ENCODE data around the gene TRDN.

Gene TRDN

GRCh38 chr6:123520217-123520616, 116.5 kb downstream of the TRDN start:
- peak; percentile 6 to 41 for DNase-seq (ENCODE audit: low read depth in 2 of 2)

GRCh38 chr6:123519189-123519505, 117.6 kb downstream of the TRDN start:
- DNase-seq (ENCODE audit: low read depth in 2 of 2): peak in 1 of 2 donors; percentile 30
- TF ChIP-seq CTCF (IDR thresholded peaks at IDR 0.05; ENCODE audit: low read depth, low read length): no peak
- no peak overlapping the region for H3K4me3 ChIP-seq (replicated peaks in 1 of 2; ENCODE audit: low read depth in 2 of 2, low read length in 2 of 2)

More at GRCh38 chr6:123520217-123520616, 116.5 kb downstream of the TRDN start:
- H3K4me3 ChIP-seq (replicated peaks in 1 of 2; ENCODE audit: low read depth in 2 of 2, low read length in 2 of 2): no peak overlapping the region
- no peak for TF ChIP-seq CTCF (IDR thresholded peaks at IDR 0.05; ENCODE audit: low read depth, low read length)

GRCh38 chr6:123518441-123519188, 118.1 kb downstream of the TRDN start:
- DNase-seq (ENCODE audit: low read depth in 2 of 2): no peak
- no peak overlapping the region for H3K4me3 ChIP-seq (replicated peaks in 1 of 2; ENCODE audit: low read depth in 2 of 2, low read length in 2 of 2)
- no peak for TF ChIP-seq CTCF (IDR thresholded peaks at IDR 0.05; ENCODE audit: low read depth, low read length)

GRCh38 chr6:123515715-123516114, 121.0 kb downstream of the TRDN start:
- DNase-seq (ENCODE audit: low read depth in 2 of 2): peak in 1 of 2 donors; percentile 6
- H3K4me3 ChIP-seq (replicated peaks in 1 of 2; ENCODE audit: low read depth in 2 of 2, low read length in 2 of 2): no peak overlapping the region
- no peak for TF ChIP-seq CTCF (IDR thresholded peaks at IDR 0.05; ENCODE audit: low read depth, low read length)

GRCh38 chr6:123509112-123509511, 127.6 kb downstream of the TRDN start:
- no peak for DNase-seq (ENCODE audit: low read depth in 2 of 2)
- no peak overlapping the region for H3K4me3 ChIP-seq (replicated peaks in 1 of 2; ENCODE audit: low read depth in 2 of 2, low read length in 2 of 2)
- TF ChIP-seq CTCF (IDR thresholded peaks at IDR 0.05; ENCODE audit: low read depth, low read length): no peak

GRCh38 chr6:123508290-123508689, 128.5 kb downstream of the TRDN start:
- no peak for DNase-seq (ENCODE audit: low read depth in 2 of 2)
- H3K4me3 ChIP-seq (replicated peaks in 1 of 2; ENCODE audit: low read depth in 2 of 2, low read length in 2 of 2): no peak overlapping the region
- no peak for TF ChIP-seq CTCF (IDR thresholded peaks at IDR 0.05; ENCODE audit: low read depth, low read length)

GRCh38 chr6:123507582-123507981, 129.2 kb downstream of the TRDN start:
- H3K4me3 ChIP-seq (replicated peaks in 1 of 2; ENCODE audit: low read depth in 2 of 2, low read length in 2 of 2): no peak overlapping the region
- no peak for TF ChIP-seq CTCF (IDR thresholded peaks at IDR 0.05; ENCODE audit: low read depth, low read length)
- no peak for DNase-seq (ENCODE audit: low read depth in 2 of 2)

Measured in cardiac fibroblast (primary cell).